Psoas muscle (tissue), 8 donors: Measurements from ENCODE around the gene AOAH. TPM values are rescaled to one million over a fixed set of nuclear protein-coding genes. Genes with fewer than 3 reads are reported as not detected.

ENCODE experiments used
- ATAC-seq, 4 donors: fragments of 200-7000 bp; cut with Tn5 transposase; one replicate each; pipeline ENCODE4 v1.9.1; 2020; ENCODE audit warnings: moderate library complexity in 3 of 4, mild to moderate bottlenecking in 2 of 4
- DNase-seq, 2 donors: peaks; one replicate each; pipeline ENCODE4 v3.0.0-alpha.2; 2020
- H3K27ac ChIP-seq: fragments of 200-600 bp; one replicate; pipeline ENCODE4 v1.8.0; 2022
- H3K27me3 ChIP-seq, 3 donors: fragments of 200-600 bp in 1 of 3; one replicate each; pipeline versions ENCODE4 v1.6.1 to v1.8.0; 2013 to 2022; ENCODE audit warnings: low read length in 2 of 3, mild to moderate bottlenecking in 2 of 3, moderate library complexity in 1 of 3; ENCODE audit not compliant: insufficient read depth in 3 of 3
- H3K36me3 ChIP-seq, 2 donors: fragments of 200-600 bp in 1 of 2; one replicate each; pipeline versions ENCODE4 v1.6.1 to v1.8.0; 2013 to 2022; ENCODE audit warnings: low read depth in 1 of 2, mild to moderate bottlenecking in 1 of 2, moderate library complexity in 1 of 2; ENCODE audit not compliant: insufficient read depth in 1 of 2
- H3K4me1 ChIP-seq: fragments of 200-600 bp; one replicate; pipeline ENCODE4 v1.8.0; 2022
- H3K4me3 ChIP-seq: fragments of 200-600 bp; one replicate; pipeline ENCODE4 v1.8.0; 2022; ENCODE audit warnings: mild to moderate bottlenecking
- H3K9me3 ChIP-seq: fragments of 200-600 bp; one replicate; pipeline ENCODE4 v1.8.0; 2022
- WGBS, 3 donors: extraction: QIAGEN DNeasy Blood & Tissue Kit; methylation state at CpG; one replicate each; pipeline versions ENCODE4 v1.1.6 to v1.1.7; 2013; 5-methylcytosine and 5-hydroxymethylcytosine counted together
- intact Hi-C, 2 donors: fragments of 100-400 bp; cut with DNase I; formaldehyde crosslinking; loops; one replicate each; pipeline versions ENCODE4 v1.11.0 to v1.14.2; 2022
- polyA plus RNA-seq, 3 donors: library from polyadenylated mRNA; stranded (reverse); fragments of 200-250 nt; gene quantifications; one replicate each; pipeline ENCODE4 v1.2.3, GENCODE V29; 2013
- total RNA-seq, 4 donors: library from RNA; stranded (reverse); fragmentation: NEBNext Ultra II Directional in 2 of 4; extraction: Animal tissue kit (Norgen Biotek cat#: 25700) in 2 of 4; gene quantifications; one replicate each; pipeline versions ENCODE4 v1.2.1 to v1.2.4, GENCODE V29; 2021 to 2023
- TF ChIP-seq, protein P1 (sequence below): fragments of 200-600 bp; IDR thresholded peaks from one replicate; pipeline ENCODE4 v1.8.0; 2022; ENCODE audit warnings: antibody characterized with exemption
- donor health status: healthy with polysubstance abuse.
- donor health status: DM: no; HTN: no; CAD: no; lungs with moderate emphysema.
- donor health status: Bipolar disorder and iron deficiency.
- donor health status: healthy.
- donor health status: DM: yes; HTN: yes; CAD: no.
- donor health status: DM: no; HTN: no; CAD: no.
- donor health status: DM: no; HTN: no; CAD: no.
- donor health status: DM: yes; HTN: yes; CAD: no.

The AOAH gene
- total and polyA plus RNA-seq, 7 donors, result 0.04 to 2.1 (median 0.83) TPM

- no peak overlapping the region for H3K27ac ChIP-seq
- intact Hi-C loops, result no loop called here
- no peaks in the 10 kb centered on the region for H3K27me3 ChIP-seq
- H3K4me1 ChIP-seq, result no peaks in the 10 kb centered on the region
- no peaks in the 10 kb centered on the region for H3K9me3 ChIP-seq
- DNase-seq, result no peak
- ATAC-seq, result no peak
- H3K4me3 ChIP-seq, result no peak overlapping the region
- H3K36me3 ChIP-seq, result no peaks in the 10 kb centered on the region
- 77 to 85% (median 82%) methylated on average over 3 of the region's 3 CpGs for WGBS, 3 donors
- TF ChIP-seq, protein P1, sequence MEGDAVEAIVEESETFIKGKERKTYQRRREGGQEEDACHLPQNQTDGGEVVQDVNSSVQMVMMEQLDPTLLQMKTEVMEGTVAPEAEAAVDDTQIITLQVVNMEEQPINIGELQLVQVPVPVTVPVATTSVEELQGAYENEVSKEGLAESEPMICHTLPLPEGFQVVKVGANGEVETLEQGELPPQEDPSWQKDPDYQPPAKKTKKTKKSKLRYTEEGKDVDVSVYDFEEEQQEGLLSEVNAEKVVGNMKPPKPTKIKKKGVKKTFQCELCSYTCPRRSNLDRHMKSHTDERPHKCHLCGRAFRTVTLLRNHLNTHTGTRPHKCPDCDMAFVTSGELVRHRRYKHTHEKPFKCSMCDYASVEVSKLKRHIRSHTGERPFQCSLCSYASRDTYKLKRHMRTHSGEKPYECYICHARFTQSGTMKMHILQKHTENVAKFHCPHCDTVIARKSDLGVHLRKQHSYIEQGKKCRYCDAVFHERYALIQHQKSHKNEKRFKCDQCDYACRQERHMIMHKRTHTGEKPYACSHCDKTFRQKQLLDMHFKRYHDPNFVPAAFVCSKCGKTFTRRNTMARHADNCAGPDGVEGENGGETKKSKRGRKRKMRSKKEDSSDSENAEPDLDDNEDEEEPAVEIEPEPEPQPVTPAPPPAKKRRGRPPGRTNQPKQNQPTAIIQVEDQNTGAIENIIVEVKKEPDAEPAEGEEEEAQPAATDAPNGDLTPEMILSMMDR, result no peak
Observed at GRCh38 chr7:36598054-36598674, 126.1 kb downstream of the AOAH start.

DNA sequence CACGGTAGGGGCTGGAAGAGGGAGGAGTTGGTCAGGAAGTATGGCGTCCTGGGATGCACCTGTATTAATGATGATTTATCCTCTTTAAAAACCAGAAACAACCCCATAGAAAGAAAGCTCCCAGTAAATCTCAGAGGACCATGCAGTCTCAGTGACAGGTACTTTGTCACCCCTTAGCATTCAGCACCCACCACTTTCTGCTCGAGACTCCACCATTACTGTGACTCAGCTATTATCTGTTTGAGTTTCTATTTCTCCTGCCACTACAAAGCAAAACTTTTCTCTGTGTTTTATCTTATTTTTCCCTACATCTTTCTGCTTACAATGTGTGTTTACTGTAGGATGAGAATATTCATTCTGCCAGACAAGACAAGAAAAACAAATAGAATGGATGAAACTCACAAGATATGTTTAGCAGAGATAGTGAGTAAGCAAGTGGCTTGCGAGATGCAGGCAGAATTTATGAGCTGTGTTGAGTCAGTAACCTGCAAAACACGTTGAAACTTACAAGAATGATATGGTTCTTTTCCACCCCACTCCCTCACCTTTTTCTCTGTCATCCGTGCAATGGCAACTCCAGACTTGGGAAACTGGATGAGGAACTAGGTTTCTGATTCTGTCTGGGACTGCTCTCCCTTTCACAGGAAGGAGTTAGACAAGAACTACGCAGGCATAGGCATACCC is 127.1 kb downstream of the AOAH start:
- no peak for DNase-seq
- H3K27ac ChIP-seq, result no peak overlapping the region
- H3K4me1 ChIP-seq, result no peaks in the 10 kb centered on the region
- no peaks in the 10 kb centered on the region for H3K9me3 ChIP-seq
- TF ChIP-seq, protein P1, result no peak
- H3K27me3 ChIP-seq, result no peaks in the 10 kb centered on the region
- 65 to 69% (median 67%) methylated on average over 7 of the region's 7 CpGs for WGBS, 3 donors
- intact Hi-C loops, result no loop called here
- no peak for ATAC-seq
- H3K36me3 ChIP-seq, result no peaks in the 10 kb centered on the region
- H3K4me3 ChIP-seq, result no peak overlapping the region

DNA sequence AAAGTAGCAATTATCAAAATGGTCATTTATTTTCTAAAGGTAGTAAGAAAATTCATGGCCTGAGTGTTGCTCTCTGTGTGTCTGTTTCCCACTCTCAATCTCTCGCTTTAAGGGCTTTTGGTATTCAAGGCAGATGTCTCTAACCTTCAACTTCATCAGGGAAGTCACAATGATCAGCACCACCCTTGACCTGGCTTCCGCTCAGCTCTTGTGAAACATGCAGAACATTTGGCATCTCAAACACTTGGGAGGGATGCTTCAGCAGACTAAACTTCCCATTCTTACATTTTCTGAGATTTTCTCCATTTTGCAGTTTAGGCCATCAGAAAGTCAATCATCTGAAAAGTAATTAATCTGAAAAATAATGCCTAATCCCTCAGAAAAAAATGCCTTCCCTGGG is 129.8 kb downstream of the AOAH start:
- no peaks in the 10 kb centered on the region for H3K27me3 ChIP-seq
- WGBS, 3 donors, result 55 to 93% (median 84%) methylated on average over 2 of the region's 2 CpGs

GRCh38 chr7:36591636-36592035 is 132.7 kb downstream of the AOAH start:
- TF ChIP-seq, protein P1, result no peak
- no peak for DNase-seq
- H3K4me1 ChIP-seq, result no peaks in the 10 kb centered on the region
- H3K9me3 ChIP-seq, result no peaks in the 10 kb centered on the region
- H3K27me3 ChIP-seq, result no peaks in the 10 kb centered on the region
- ATAC-seq, result no peak
- H3K4me3 ChIP-seq, result no peak overlapping the region
- H3K27ac ChIP-seq, result no peak overlapping the region
- H3K36me3 ChIP-seq, result no peaks in the 10 kb centered on the region
- intact Hi-C loops, result no loop called here
- 85 to 97% (median 88%) methylated on average over 3 of the region's 3 CpGs for WGBS, 3 donors

More for the DNA sequence above, 129.8 kb downstream of the AOAH start:
- ATAC-seq (no peak), DNase-seq (no peak)
- intact Hi-C loops, result no loop called here
- Histone ChIP-seq H3K9me3 (no peaks in the 10 kb centered on the region), H3K4me1 (no peaks in the 10 kb centered on the region), H3K27ac (no peak overlapping the region), H3K36me3 (no peaks in the 10 kb centered on the region), H3K4me3 (no peak overlapping the region)
- TF ChIP-seq, protein P1, result no peak
